ENCODE results near the gene TAAR1.

TAAR1 gene

GRCh38 chr6:132698608-132699007 is 39.6 kb upstream of the TAAR1 start:
- TF ChIP-seq CTCF (IDR thresholded peaks at IDR 0.05): no peak
- H3K79me2 ChIP-seq: no peaks in the 10 kb centered on the region
- H3K36me3 ChIP-seq (ENCODE audit: control insufficient read depth, insufficient read depth, low read length): no peaks in the 10 kb centered on the region
- no peak overlapping the region for H2AFZ ChIP-seq
- no peak overlapping the region for H3K27ac ChIP-seq
- H3K9ac ChIP-seq: no peak overlapping the region
- no peaks in the 10 kb centered on the region for H3K27me3 ChIP-seq (ENCODE audit: control insufficient read depth, insufficient read depth, low read length)
- H3K9me3 ChIP-seq (ENCODE audit: control insufficient read depth, low read length): no peaks in the 10 kb centered on the region
- no peak overlapping the region for H3K4me2 ChIP-seq (ENCODE audit: low read length)
- H3K4me3 ChIP-seq (ENCODE audit: low read depth, low read length): no peak overlapping the region
- H3K4me1 ChIP-seq: no peaks in the 10 kb centered on the region

GRCh38 chr6:132695773-132696172 is 36.8 kb upstream of the TAAR1 start:
- no peak for TF ChIP-seq CTCF (IDR thresholded peaks at IDR 0.05)
- H3K4me2 ChIP-seq (ENCODE audit: low read length): no peak overlapping the region
- no peak overlapping the region for H3K4me3 ChIP-seq (ENCODE audit: low read depth, low read length)
- H3K36me3 ChIP-seq (ENCODE audit: control insufficient read depth, insufficient read depth, low read length): no peaks in the 10 kb centered on the region
- no peaks in the 10 kb centered on the region for H3K27me3 ChIP-seq (ENCODE audit: control insufficient read depth, insufficient read depth, low read length)
- H2AFZ ChIP-seq: no peak overlapping the region
- no peaks in the 10 kb centered on the region for H3K9me3 ChIP-seq (ENCODE audit: control insufficient read depth, low read length)
- no peaks in the 10 kb centered on the region for H3K4me1 ChIP-seq
- H3K79me2 ChIP-seq: no peaks in the 10 kb centered on the region
- H3K27ac ChIP-seq: no peak overlapping the region
- no peak overlapping the region for H3K9ac ChIP-seq

GRCh38 chr6:132693478-132693877 is 34.5 kb upstream of the TAAR1 start:
- Histone ChIP-seq H3K79me2 (no peaks in the 10 kb centered on the region), H2AFZ (no peak overlapping the region), H3K9me3 (ENCODE audit: control insufficient read depth, low read length) (no peaks in the 10 kb centered on the region), H3K36me3 (ENCODE audit: control insufficient read depth, insufficient read depth, low read length) (no peaks in the 10 kb centered on the region), H3K4me1 (no peaks in the 10 kb centered on the region), H3K4me3 (ENCODE audit: low read depth, low read length) (no peak overlapping the region), H3K9ac (no peak overlapping the region), H3K27ac (no peak overlapping the region), H3K27me3 (ENCODE audit: control insufficient read depth, insufficient read depth, low read length) (no peaks in the 10 kb centered on the region), H3K4me2 (ENCODE audit: low read length) (no peak overlapping the region)
- TF ChIP-seq CTCF (IDR thresholded peaks at IDR 0.05): no peak

DNA sequence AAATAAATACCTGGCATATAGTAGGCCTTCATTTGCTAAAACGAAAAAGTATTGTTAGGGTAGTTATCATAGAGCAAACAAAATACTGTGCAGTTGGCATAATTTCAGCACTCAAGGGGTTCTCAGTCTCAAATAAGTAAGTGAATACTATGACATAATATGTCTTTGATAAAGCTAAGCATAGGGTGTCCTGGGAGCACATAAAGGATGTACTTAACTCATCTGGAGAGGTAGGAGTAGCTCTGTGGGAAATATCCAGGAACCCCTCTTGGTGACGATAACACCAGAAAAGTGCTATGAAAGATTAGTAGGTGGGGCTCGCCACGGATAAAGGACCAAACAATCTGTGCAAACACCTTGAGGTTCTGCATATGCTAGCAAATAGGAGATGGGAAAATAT is 31.7 kb upstream of the TAAR1 start:
- no peaks in the 10 kb centered on the region for H3K9me3 ChIP-seq (ENCODE audit: control insufficient read depth, low read length)
- no peaks in the 10 kb centered on the region for H3K27me3 ChIP-seq (ENCODE audit: control insufficient read depth, insufficient read depth, low read length)
- no peaks in the 10 kb centered on the region for H3K79me2 ChIP-seq
- no peak overlapping the region for H3K4me3 ChIP-seq (ENCODE audit: low read depth, low read length)
- H3K9ac ChIP-seq: no peak overlapping the region
- H3K4me1 ChIP-seq: no peaks in the 10 kb centered on the region
- no peak for TF ChIP-seq CTCF (IDR thresholded peaks at IDR 0.05)
- no peak overlapping the region for H3K4me2 ChIP-seq (ENCODE audit: low read length)
- no peaks in the 10 kb centered on the region for H3K36me3 ChIP-seq (ENCODE audit: control insufficient read depth, insufficient read depth, low read length)
- no peak overlapping the region for H3K27ac ChIP-seq
- no peak overlapping the region for H2AFZ ChIP-seq

- Histone ChIP-seq H3K27me3 (ENCODE audit: control insufficient read depth, insufficient read depth, low read length) (no peaks in the 10 kb centered on the region), H2AFZ (no peak overlapping the region), H3K4me3 (ENCODE audit: low read depth, low read length) (no peak overlapping the region), H3K36me3 (ENCODE audit: control insufficient read depth, insufficient read depth, low read length) (no peaks in the 10 kb centered on the region), H3K27ac (no peak overlapping the region), H3K4me2 (ENCODE audit: low read length) (no peak overlapping the region), H3K9ac (no peak overlapping the region), H3K9me3 (ENCODE audit: control insufficient read depth, low read length) (no peaks in the 10 kb centered on the region), H3K79me2 (no peaks in the 10 kb centered on the region), H3K4me1 (no peaks in the 10 kb centered on the region)
- TF ChIP-seq CTCF (IDR thresholded peaks at IDR 0.05): no peak
Observed at GRCh38 chr6:132687306-132687705, 28.3 kb upstream of the TAAR1 start.
